ENCODE results near the gene CCDC51. TPM values are rescaled to one million over a fixed set of nuclear protein-coding genes. Genes with fewer than 3 reads are reported as not detected.
"Not testable (repeated sequence)": the region's sequence is repeated elsewhere in the genome, so short reads cannot be mapped to it uniquely, and the experiment has no call there.

CCDC51 gene
- total RNA-seq, 1 donor from 2014 or later = 11.4 TPM

- Histone ChIP-seq H3K36me3 (peaks cover 23% of the 10 kb centered on the region), H3K4me1 (peaks cover 14% of the 10 kb centered on the region), H3K27ac (no peak overlapping the region), H3K27me3 (no peaks in the 10 kb centered on the region), H3K4me3 (no peak overlapping the region), H3K9me3 (no peaks in the 10 kb centered on the region)
- TF ChIP-seq CTCF (IDR thresholded peaks at IDR 0.05) = no peak
- intact Hi-C loops (cut with DNase I) = loop anchor here (5.0 kb wide), 1 partner anchor 34 kb away; no protein-coding TSS in a partner anchor
- no peak for ATAC-seq
- no peak for DNase-seq
Observed at GRCh38 chr3:48403533-48404439, 36.1 kb downstream of the CCDC51 start.

- Histone ChIP-seq H3K27me3 (no peaks in the 10 kb centered on the region), H3K4me1 (peaks cover 14% of the 10 kb centered on the region), H3K27ac (peak overlapping the region; percentile 58), H3K9me3 (no peaks in the 10 kb centered on the region), H3K4me3 (no peak overlapping the region), H3K36me3 (peaks cover 15% of the 10 kb centered on the region)
- ATAC-seq (no peak), DNase-seq (no peak)
- no peak for TF ChIP-seq CTCF (IDR thresholded peaks at IDR 0.05)
- intact Hi-C loops (cut with DNase I) = loop anchor here (5.0 kb wide), 1 partner anchor 34 kb away; no protein-coding TSS in a partner anchor
Observed at GRCh38 chr3:48402907-48403306, 37.0 kb downstream of the CCDC51 start.

- Histone ChIP-seq H3K36me3 (peaks cover 10% of the 10 kb centered on the region), H3K4me3 (no peak overlapping the region), H3K27me3 (no peaks in the 10 kb centered on the region), H3K27ac (peak overlapping the region; percentile 58), H3K4me1 (peaks cover 14% of the 10 kb centered on the region), H3K9me3 (no peaks in the 10 kb centered on the region)
- intact Hi-C loops (cut with DNase I) = loop anchor here (5.0 kb wide), 1 partner anchor 35 kb away; no protein-coding TSS in a partner anchor
- ATAC-seq (peak; percentile 11), DNase-seq (peak; percentile 65)
- no peak for TF ChIP-seq CTCF (IDR thresholded peaks at IDR 0.05)
Observed at GRCh38 chr3:48402281-48402732, 37.6 kb downstream of the CCDC51 start.

GRCh38 chr3:48401434-48401901, 38.5 kb downstream of the CCDC51 start:
- intact Hi-C loops (cut with DNase I) = loop anchor here (5.0 kb wide), 1 partner anchor 36 kb away; no protein-coding TSS in a partner anchor
- not testable (repeated sequence) for H3K4me3 ChIP-seq, H3K27me3 ChIP-seq, ATAC-seq, H3K9me3 ChIP-seq, H3K36me3 ChIP-seq, DNase-seq
- Histone ChIP-seq H3K27ac (peak overlapping the region; percentile 63), H3K4me1 (peaks cover 14% of the 10 kb centered on the region)

- DNase-seq (no peak), ATAC-seq (peak; percentile 80)
- H3K9me3 ChIP-seq = no peaks in the 10 kb centered on the region
- TF ChIP-seq CTCF (IDR thresholded peaks at IDR 0.05) = peak; percentile 92
- no peak overlapping the region for H3K4me3 ChIP-seq
- H3K27me3 ChIP-seq = no peaks in the 10 kb centered on the region
- no peak overlapping the region for H3K27ac ChIP-seq
- intact Hi-C loops (cut with DNase I) = loop anchor here (5.0 kb wide), 1 partner anchor 36 kb away; no protein-coding TSS in a partner anchor
- H3K36me3 ChIP-seq = no peaks in the 10 kb centered on the region
- peaks cover 14% of the 10 kb centered on the region for H3K4me1 ChIP-seq
Observed at GRCh38 chr3:48400824-48401433, 39.0 kb downstream of the CCDC51 start.
